K562 (cell line): ENCODE results near the gene LZTR1. TPM values are rescaled to one million over a fixed set of nuclear protein-coding genes. Genes with fewer than 3 reads are reported as not detected.

Source experiments
- ARID3A ChIP-seq: IDR thresholded peaks from 2 replicates; pipeline ENCODE4 v1.6.1; 2012; ENCODE audit warnings: low read depth, low read length, improper control_type of control experiment, borderline replicate concordance
- BRF2 ChIP-seq: IDR thresholded peaks from 3 replicates; pipeline ENCODE4 v1.6.1; 2011; ENCODE audit warnings: borderline replicate concordance, mild to moderate bottlenecking; ENCODE audit not compliant: insufficient read length, insufficient read depth
- CC2D1A ChIP-seq: fragments of 450-650 bp; IDR thresholded peaks from 2 replicates; pipeline ENCODE4 v1.6.1; 2017; ENCODE audit warnings: mild to moderate bottlenecking
- HIVEP1 ChIP-seq: fragments of 250-450 bp; sonication (Bioruptor Pico); IDR thresholded peaks from 2 replicates; pipeline ENCODE4 v1.4.0; 2020; ENCODE audit warnings: mild to moderate bottlenecking
- JUN ChIP-seq, 2 experiments: sonication (generic) in 1 of 2; formaldehyde crosslinking in 1 of 2; IDR thresholded peaks; 2 replicates each; pipeline versions ENCODE4 v1.6.1 to v1.8.0; 2012 to 2022; ENCODE audit warnings: borderline replicate concordance in 2 of 2, mild to moderate bottlenecking in 2 of 2, improper control_type of control experiment in 1 of 2, low read depth in 1 of 2, low read length in 1 of 2, missing genetic modification reagents in 1 of 2
- KHSRP ChIP-seq: fragments of 450-650 bp; IDR thresholded peaks from 2 replicates; pipeline ENCODE4 v1.6.1; 2017
- MECOM ChIP-seq: fragments of 250-450 bp; sonication (Bioruptor Pico); IDR thresholded peaks from 2 replicates; pipeline ENCODE4 v1.8.0; 2022; ENCODE audit warnings: inconsistent platforms
- MEIS2 ChIP-seq: fragments of 450-650 bp; IDR thresholded peaks from 2 replicates; pipeline ENCODE4 v1.6.1; 2014; ENCODE audit warnings: mild to moderate bottlenecking; ENCODE audit not compliant: partially characterized antibody
- NCOA2 ChIP-seq, 2 experiments: fragments of 450-650 bp; IDR thresholded peaks; 2 replicates each; pipeline ENCODE4 v1.6.1; 2018; ENCODE audit warnings: mild to moderate bottlenecking in 2 of 2, moderate library complexity in 1 of 2; ENCODE audit not compliant: partially characterized antibody in 2 of 2
- RFX5 ChIP-seq: IDR thresholded peaks from 2 replicates; pipeline ENCODE4 v1.6.1; 2011; ENCODE audit warnings: low read depth, mild to moderate bottlenecking, improper control_type of control experiment, low read length
- SMC3 ChIP-seq: conservative IDR thresholded peaks from 2 replicates; pipeline ENCODE4 v1.6.1; 2011; ENCODE audit warnings: low read depth, low read length, improper control_type of control experiment; ENCODE audit not compliant: insufficient read depth
- TOE1 ChIP-seq, 2 experiments: fragments of 450-650 bp in 1 of 2; sonication (generic) in 1 of 2; formaldehyde crosslinking in 1 of 2; IDR thresholded peaks; 2 replicates each; pipeline versions ENCODE4 v1.7.1 to v1.8.0; 2016 to 2022; ENCODE audit warnings: borderline replicate concordance in 2 of 2, mild to moderate bottlenecking in 2 of 2, antibody characterized with exemption in 1 of 2, inconsistent platforms in 1 of 2, low read depth in 1 of 2, missing genetic modification reagents in 1 of 2, moderate library complexity in 1 of 2
- XRCC3 ChIP-seq: fragments of 450-650 bp; IDR thresholded peaks from 2 replicates; pipeline ENCODE4 v1.6.1; 2017; ENCODE audit warnings: mild to moderate bottlenecking, moderate library complexity
- YBX1 ChIP-seq: fragments of 450-650 bp; IDR thresholded peaks from 2 replicates; pipeline ENCODE4 v1.7.1; 2016; ENCODE audit warnings: mild to moderate bottlenecking
- ZBED1 ChIP-seq: IDR thresholded peaks from 2 replicates; pipeline ENCODE4 v1.6.1; 2014
- ZNF197 ChIP-seq: fragments of 200-800 bp; sonication (Bioruptor generic); IDR thresholded peaks from 2 replicates; pipeline ENCODE4 v1.6.1; 2016; ENCODE audit warnings: low read depth, missing genetic modification characterization, missing compliant biosample characterization
- ZNF3 ChIP-seq: fragments of 250-450 bp; sonication (Bioruptor Pico); IDR thresholded peaks from 2 replicates; pipeline ENCODE4 v1.5.0; 2021; ENCODE audit warnings: mild to moderate bottlenecking, moderate library complexity
- ZNF316 ChIP-seq: fragments of 450-650 bp; IDR thresholded peaks from 2 replicates; pipeline ENCODE4 v1.6.1; 2016
- ZNF586 ChIP-seq: fragments of 450-650 bp; formaldehyde crosslinking; conservative IDR thresholded peaks from 2 replicates; pipeline ENCODE4 v1.4.0; 2020; ENCODE audit warnings: mild to moderate bottlenecking, moderate library complexity
- polyA plus RNA-seq, 8 experiments: library from polyadenylated mRNA; depleted of rRNA in 4 of 8; stranded (reverse) in 5 of 8; unstranded in 3 of 8; fragments of >200 nt; fragmentation: Nextera tagmentation in 2 of 8; fragmentation: Illumina TruSeq in 1 of 8; extraction: Ambion mirVana in 2 of 8; extraction: Trizol in 1 of 8; gene quantifications; 2 replicates each; pipeline versions ENCODE4 v1.2.1 to v1.2.3, GENCODE V29; 2011 to 2014; ENCODE audit warnings: inconsistent platforms in 1 of 8, missing spikeins in 1 of 8
- total RNA-seq, 7 experiments: library from RNA; depleted of rRNA in 6 of 7; stranded (reverse); fragments of >200 nt in 6 of 7; fragmentation: Illumina TruSeq in 2 of 7; extraction: Trizol in 2 of 7; gene quantifications; 2 replicates each; pipeline versions ENCODE4 v1.2.1 to v1.2.3, GENCODE V29; 2011 to 2021; ENCODE audit warnings: low replicate concordance in 1 of 7
- TF ChIP-seq, protein P1 (sequence below), 2 experiments: fragments of 150-350 bp in 1 of 2; IDR thresholded peaks; 2 replicates each; pipeline ENCODE4 v1.6.1; 2012 to 2016; ENCODE audit warnings: low read depth in 2 of 2, low read length in 2 of 2, mild to moderate bottlenecking in 1 of 2, moderate library complexity in 1 of 2
- TF ChIP-seq, protein P2 (sequence below): fragments of 450-650 bp; IDR thresholded peaks from 2 replicates; pipeline ENCODE4 v1.6.1; 2016; ENCODE audit warnings: missing biosample characterization, missing genetic modification characterization

The LZTR1 gene
- total and polyA plus RNA-seq, 9 of the 15 experiments (the other 6 are each of a cell fraction or from before 2014, with no cell fraction given) = 2.2 to 135 (median 63.0) TPM

DNA sequence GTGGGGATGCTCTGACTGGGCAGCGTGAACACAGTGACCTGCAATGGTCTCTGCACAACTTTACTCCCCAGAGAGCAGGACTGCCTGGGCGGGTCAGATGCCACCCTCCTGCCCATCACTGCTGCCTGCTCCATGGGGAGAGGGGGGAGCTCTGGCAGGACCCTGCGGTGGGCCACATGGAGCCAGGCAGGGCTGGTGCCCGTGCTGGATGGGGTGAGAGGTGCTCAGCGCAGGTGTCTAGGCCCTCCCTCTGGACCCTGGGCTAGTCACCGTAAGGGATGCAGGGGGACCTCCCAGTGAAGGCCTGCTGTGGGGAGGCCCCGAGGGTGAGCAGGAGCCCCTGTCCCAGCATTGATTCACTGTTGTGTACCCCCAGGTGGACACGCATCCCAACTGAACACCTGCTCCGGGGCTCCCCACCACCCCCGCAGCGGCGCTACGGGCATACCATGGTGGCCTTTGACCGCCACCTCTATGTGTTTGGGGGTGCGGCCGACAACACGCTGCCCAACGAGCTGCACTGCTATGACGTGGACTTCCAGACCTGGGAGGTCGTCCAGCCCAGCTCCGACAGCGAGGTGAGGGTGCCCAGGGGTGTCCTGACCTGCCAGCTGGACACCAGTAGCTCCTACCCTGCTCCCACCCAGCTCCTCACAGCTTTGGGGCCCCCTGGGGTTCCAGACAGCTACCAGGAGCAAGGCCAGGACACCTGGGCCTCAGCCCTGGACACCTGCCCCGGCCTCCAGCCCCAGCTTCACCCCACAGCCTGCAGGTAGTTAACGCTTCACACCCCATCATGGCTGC is 9.4 kb downstream of the LZTR1 start (continued):
- TF ChIP-seq, protein P1, sequence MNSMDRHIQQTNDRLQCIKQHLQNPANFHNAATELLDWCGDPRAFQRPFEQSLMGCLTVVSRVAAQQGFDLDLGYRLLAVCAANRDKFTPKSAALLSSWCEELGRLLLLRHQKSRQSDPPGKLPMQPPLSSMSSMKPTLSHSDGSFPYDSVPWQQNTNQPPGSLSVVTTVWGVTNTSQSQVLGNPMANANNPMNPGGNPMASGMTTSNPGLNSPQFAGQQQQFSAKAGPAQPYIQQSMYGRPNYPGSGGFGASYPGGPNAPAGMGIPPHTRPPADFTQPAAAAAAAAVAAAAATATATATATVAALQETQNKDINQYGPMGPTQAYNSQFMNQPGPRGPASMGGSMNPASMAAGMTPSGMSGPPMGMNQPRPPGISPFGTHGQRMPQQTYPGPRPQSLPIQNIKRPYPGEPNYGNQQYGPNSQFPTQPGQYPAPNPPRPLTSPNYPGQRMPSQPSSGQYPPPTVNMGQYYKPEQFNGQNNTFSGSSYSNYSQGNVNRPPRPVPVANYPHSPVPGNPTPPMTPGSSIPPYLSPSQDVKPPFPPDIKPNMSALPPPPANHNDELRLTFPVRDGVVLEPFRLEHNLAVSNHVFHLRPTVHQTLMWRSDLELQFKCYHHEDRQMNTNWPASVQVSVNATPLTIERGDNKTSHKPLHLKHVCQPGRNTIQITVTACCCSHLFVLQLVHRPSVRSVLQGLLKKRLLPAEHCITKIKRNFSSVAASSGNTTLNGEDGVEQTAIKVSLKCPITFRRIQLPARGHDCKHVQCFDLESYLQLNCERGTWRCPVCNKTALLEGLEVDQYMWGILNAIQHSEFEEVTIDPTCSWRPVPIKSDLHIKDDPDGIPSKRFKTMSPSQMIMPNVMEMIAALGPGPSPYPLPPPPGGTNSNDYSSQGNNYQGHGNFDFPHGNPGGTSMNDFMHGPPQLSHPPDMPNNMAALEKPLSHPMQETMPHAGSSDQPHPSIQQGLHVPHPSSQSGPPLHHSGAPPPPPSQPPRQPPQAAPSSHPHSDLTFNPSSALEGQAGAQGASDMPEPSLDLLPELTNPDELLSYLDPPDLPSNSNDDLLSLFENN (IDR thresholded peaks at IDR 0.05; ENCODE audit: low read depth in 2 of 2, low read length in 2 of 2) = no peak
- TF ChIP-seq ZBED1 (no peak), HIVEP1 (CRISPR knock-in tag) (no peak), ZNF197 (no peak), ZNF316 (no peak), BRF2 (no peak), SMC3 (no peak), ZNF586 (CRISPR knock-in tag) (no peak), CC2D1A (no peak), KHSRP (no peak), NCOA2 (IDR thresholded peaks at IDR 0.05; ENCODE audit: partially characterized antibody in 2 of 2) (no peak), JUN (IDR thresholded peaks at IDR 0.05; ENCODE audit: borderline replicate concordance, low read depth, low read length) (no peak), JUN (CRISPR knock-in tag; IDR thresholded peaks at IDR 0.05; ENCODE audit: borderline replicate concordance) (no peak), TOE1 (IDR thresholded peaks at IDR 0.05; ENCODE audit: borderline replicate concordance) (no peak), TOE1 (CRISPR knock-in tag; IDR thresholded peaks at IDR 0.05; ENCODE audit: borderline replicate concordance, low read depth) (no peak), YBX1 (no peak), ARID3A (no peak), ZNF3 (CRISPR knock-in tag) (no peak), RFX5 (no peak), MECOM (no peak), MEIS2 (no peak), XRCC3 (no peak)
- TF ChIP-seq, protein P2, sequence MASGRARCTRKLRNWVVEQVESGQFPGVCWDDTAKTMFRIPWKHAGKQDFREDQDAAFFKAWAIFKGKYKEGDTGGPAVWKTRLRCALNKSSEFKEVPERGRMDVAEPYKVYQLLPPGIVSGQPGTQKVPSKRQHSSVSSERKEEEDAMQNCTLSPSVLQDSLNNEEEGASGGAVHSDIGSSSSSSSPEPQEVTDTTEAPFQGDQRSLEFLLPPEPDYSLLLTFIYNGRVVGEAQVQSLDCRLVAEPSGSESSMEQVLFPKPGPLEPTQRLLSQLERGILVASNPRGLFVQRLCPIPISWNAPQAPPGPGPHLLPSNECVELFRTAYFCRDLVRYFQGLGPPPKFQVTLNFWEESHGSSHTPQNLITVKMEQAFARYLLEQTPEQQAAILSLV = no peak
